ENCODE measurements around the gene MRTFB.
A peak's percentile ranks its signal among the peaks of the same experiment; 100 is the strongest.
"Not testable (repeated sequence)": the region's sequence is repeated elsewhere in the genome, so short reads cannot be mapped to it uniquely, and the experiment has no call there.

Gene MRTFB, protein sequence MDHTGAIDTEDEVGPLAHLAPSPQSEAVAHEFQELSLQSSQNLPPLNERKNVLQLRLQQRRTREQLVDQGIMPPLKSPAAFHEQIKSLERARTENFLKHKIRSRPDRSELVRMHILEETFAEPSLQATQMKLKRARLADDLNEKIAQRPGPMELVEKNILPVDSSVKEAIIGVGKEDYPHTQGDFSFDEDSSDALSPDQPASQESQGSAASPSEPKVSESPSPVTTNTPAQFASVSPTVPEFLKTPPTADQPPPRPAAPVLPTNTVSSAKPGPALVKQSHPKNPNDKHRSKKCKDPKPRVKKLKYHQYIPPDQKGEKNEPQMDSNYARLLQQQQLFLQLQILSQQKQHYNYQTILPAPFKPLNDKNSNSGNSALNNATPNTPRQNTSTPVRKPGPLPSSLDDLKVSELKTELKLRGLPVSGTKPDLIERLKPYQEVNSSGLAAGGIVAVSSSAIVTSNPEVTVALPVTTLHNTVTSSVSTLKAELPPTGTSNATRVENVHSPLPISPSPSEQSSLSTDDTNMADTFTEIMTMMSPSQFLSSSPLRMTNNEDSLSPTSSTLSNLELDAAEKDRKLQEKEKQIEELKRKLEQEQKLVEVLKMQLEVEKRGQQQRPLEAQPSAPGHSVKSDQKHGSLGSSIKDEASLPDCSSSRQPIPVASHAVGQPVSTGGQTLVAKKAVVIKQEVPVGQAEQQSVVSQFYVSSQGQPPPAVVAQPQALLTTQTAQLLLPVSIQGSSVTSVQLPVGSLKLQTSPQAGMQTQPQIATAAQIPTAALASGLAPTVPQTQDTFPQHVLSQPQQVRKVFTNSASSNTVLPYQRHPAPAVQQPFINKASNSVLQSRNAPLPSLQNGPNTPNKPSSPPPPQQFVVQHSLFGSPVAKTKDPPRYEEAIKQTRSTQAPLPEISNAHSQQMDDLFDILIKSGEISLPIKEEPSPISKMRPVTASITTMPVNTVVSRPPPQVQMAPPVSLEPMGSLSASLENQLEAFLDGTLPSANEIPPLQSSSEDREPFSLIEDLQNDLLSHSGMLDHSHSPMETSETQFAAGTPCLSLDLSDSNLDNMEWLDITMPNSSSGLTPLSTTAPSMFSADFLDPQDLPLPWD

GRCh38 chr16:14070877-14071575 lies at the start of gene MRTFB:
MRTFB (plus strand) TSS chr16:14071319; CDS start chr16:14140607, 69,288 bp downstream.
- peak; percentile 52 to 73 (median 66) for DNase-seq (ENCODE audit: low read depth in 2 of 3, low spot score in 2 of 3)

GRCh38 chr16:14023526-14023925 lies 47.6 kb upstream of the MRTFB start:
- not testable (repeated sequence) for DNase-seq (ENCODE audit: low read depth in 2 of 3, low spot score in 2 of 3)

- no peak for DNase-seq (ENCODE audit: low read depth in 2 of 3, low spot score in 2 of 3)
These were observed 46.8 kb upstream of the MRTFB start for GRCh38 chr16:14024283-14024682.

GRCh38 chr16:14026572-14027285 lies 44.4 kb upstream of the MRTFB start:
- DNase-seq (ENCODE audit: low read depth in 2 of 3, low spot score in 2 of 3), result no peak

- DNase-seq (ENCODE audit: low read depth in 2 of 3, low spot score in 2 of 3), result no peak
These were observed 42.9 kb upstream of the MRTFB start for GRCh38 chr16:14028202-14028601.

GRCh38 chr16:14029658-14030057 lies 41.5 kb upstream of the MRTFB start:
- DNase-seq (ENCODE audit: low read depth in 2 of 3, low spot score in 2 of 3), result no peak

DNA sequence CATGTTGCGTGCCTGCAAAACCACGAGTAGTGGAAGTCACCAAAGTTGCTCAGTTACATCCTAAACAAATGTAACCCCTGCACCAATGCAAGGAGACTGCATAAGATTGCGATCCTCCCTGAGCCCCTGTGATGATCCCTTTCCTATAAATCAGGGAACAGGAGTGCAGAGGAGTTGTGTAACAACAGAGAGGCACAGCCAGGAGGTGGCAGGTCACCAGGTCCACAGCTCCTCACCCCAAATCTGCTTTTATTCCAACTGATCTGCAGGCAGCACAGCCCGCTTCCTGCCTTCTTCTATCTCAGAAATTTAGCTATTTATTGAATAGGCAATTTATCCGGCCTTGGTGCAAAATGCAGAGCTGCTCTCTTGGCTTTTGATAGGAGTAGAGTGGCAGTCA lies 36.0 kb upstream of the MRTFB start:
- no peak for DNase-seq (ENCODE audit: low read depth in 2 of 3, low spot score in 2 of 3)

- DNase-seq (ENCODE audit: low read depth in 2 of 3, low spot score in 2 of 3), result no peak
These were observed 34.2 kb upstream of the MRTFB start for GRCh38 chr16:14036889-14037288.

GRCh38 chr16:14037960-14038359 lies 33.2 kb upstream of the MRTFB start:
- no peak for DNase-seq (ENCODE audit: low read depth in 2 of 3, low spot score in 2 of 3)

GRCh38 chr16:14041164-14041563 lies 30.0 kb upstream of the MRTFB start:
- DNase-seq (ENCODE audit: low read depth in 2 of 3, low spot score in 2 of 3), result no peak

- no peak for DNase-seq (ENCODE audit: low read depth in 2 of 3, low spot score in 2 of 3)
These were observed 28.4 kb upstream of the MRTFB start for GRCh38 chr16:14042706-14043105.

DNA sequence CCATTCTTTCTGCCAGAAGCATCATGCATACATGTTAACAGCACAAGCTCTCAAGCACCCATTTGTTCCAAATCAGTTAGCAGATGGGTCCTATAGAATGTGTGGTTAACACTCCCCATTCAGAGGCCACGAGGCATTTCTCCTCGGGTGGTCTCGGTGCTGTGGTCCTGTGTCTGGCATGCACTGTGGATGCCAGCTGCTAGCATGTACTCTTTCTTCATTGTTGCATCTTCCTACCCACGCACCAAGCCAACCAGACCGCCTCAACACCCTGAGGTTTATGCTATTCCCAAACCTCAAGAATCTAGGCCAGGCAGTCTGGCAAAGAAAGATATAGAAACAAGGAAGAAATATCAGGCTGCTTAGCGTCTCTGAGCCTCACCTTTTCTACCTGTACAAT lies 27.8 kb upstream of the MRTFB start:
- no peak for DNase-seq (ENCODE audit: low read depth in 2 of 3, low spot score in 2 of 3)

DNA sequence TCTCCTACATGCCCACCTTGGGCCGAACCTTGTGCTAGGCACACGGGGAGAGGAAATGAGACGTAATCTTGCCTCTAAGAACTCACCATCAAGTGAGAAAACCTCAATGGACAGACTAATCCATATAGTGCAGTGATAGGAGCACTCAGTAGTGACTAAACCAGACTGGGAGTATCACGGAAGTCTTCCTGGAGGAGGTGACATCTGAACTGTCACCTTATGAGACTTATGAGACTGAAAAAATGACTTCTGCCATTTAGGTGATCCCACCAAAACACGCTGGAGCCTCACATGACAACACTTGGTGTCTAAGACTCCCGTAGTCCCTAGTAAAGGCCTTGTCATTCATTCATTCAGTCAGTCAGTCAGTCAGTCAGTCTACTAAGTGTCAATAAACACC lies 27.3 kb upstream of the MRTFB start:
- no peak for DNase-seq (ENCODE audit: low read depth in 2 of 3, low spot score in 2 of 3)

DNA sequence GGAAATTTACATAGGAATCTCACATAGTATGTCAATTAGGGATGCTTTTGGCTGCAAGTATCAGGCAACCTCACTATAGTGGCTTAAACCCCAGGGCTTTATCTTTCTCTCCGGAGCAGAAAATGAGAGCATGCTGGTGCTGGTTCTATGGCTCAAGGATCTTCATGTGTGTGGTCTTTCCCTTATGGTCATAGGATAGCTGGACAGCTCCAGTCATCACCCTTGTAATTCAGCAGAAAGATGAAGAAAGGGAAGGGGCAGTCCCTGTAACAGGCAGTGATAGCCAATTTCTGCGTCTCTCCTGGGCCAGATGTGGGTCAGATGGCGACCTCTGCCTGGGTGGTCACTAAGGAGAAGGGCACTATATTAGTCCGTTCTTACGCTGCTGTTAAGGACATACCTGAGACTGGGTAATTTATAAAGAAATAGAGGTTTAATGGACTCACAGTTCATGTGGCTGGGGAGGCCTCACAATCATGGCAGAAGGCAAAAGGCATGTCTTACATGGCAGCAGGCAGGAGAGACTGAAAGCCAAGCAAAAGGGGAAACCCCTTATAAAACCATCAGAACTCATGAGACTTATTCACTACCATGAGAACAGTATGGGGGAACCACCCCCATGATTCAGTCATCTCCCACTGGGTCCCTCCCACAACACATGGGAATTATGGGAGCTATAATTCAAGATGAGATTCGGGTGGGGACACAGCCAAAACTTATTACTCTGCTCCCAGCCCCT lies 23.8 kb upstream of the MRTFB start:
- DNase-seq (ENCODE audit: low read depth in 2 of 3, low spot score in 2 of 3), result not testable (repeated sequence)

GRCh38 chr16:14050291-14051027 lies 20.7 kb upstream of the MRTFB start:
- DNase-seq (ENCODE audit: low read depth in 2 of 3, low spot score in 2 of 3), result no peak

DNA sequence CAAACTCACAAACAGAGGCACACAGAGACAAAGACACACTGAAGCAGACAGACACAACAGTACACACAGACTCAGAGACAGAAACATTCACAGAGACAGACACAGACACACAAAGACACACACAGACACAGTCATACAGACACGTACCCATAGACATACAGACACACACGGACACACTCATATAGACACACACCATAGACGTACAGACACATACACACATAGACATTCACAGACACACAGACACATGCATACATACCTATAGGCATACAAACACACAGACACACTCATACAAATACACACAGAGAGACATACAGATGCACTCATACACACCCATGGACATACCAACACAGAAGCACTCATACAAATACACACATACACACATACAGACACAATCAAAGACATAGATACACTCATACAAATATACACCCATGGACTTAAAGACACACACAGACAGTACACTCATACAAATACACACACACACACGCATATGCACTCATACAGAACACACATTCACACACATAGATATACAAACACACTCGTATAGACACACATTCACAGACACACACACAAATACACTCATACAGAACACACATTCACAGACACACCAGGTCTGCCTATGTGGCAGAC lies 19.9 kb upstream of the MRTFB start:
- DNase-seq (ENCODE audit: low read depth in 2 of 3, low spot score in 2 of 3), result no peak

- DNase-seq (ENCODE audit: low read depth in 2 of 3, low spot score in 2 of 3), result no peak
These were observed 14.1 kb upstream of the MRTFB start for GRCh38 chr16:14056970-14057369.

DNA sequence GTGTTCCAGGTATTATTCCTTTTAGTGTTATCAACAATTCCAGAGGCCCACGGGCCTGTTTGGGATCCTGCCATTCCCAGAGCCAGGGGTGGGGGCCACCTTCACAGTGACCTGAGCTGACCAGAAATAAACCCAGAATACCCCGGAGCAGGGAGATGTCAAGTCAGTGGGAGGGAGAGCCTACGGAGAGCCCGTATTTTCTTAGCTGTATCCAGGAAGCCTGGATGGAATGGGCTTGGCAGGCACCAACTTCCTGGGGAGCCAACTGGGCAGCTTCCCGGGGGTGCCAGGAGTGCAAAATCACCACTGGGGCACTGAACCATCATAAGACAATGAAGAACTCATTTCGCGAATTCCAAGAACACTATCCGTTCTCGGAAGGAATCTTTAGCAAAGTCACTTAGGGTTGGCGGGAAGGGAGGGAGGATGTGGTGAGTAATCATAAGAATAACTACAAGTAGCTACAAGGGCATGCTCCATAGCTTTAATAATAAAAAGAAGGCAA lies 13.2 kb upstream of the MRTFB start:
- DNase-seq (ENCODE audit: low read depth in 2 of 3, low spot score in 2 of 3), result no peak

All from activated CD8-positive, alpha-beta memory T cell treated with anti-CD3 and anti-CD28 coated beads for 48 hours (primary cell).